ENCODE data around the gene BOK.

GRCh38 chr2:241538838-241539615 is 19.5 kb upstream of the BOK start:
- TF ChIP-seq POLR2AphosphoS5 (IDR thresholded peaks at IDR 0.05; ENCODE audit: borderline replicate concordance, low read depth, low read length) (no peak), EZH2 (IDR thresholded peaks at IDR 0.05) (no peak)
